RWPE1 (cell line): ENCODE results near the gene PACC1.

Source experiments
- CTCF ChIA-PET: fragments of 350-600 bp; sonication (Branson Sonifier 250); formaldehyde crosslinking; extraction: SDS; loops from one replicate; lab custom pipeline; 2021; lab: Yijun Ruan, JAX
- POLR2A ChIA-PET: fragments of 400-600 bp; formaldehyde crosslinking; extraction: SDS; loops from one replicate; lab custom pipeline; 2020; ENCODE audit warnings: antibody characterized with exemption; ENCODE audit not compliant: low non-redundant PET; lab: Yijun Ruan, JAX
- DNase-seq: peaks from one replicate; pipeline ENCODE4 v3.0.0; 2012; ENCODE audit warnings: low spot score
- H3K27ac ChIP-seq: fragments of 450-650 bp; 2 replicates; pipeline ENCODE4 v1.5.1; 2017
- TF ChIP-seq, protein P1 (sequence below): fragments of 450-650 bp; conservative IDR thresholded peaks from 2 replicates; pipeline ENCODE4 v1.5.1; 2017; ENCODE audit warnings: low read depth, mild to moderate bottlenecking

The PACC1 gene

DNA sequence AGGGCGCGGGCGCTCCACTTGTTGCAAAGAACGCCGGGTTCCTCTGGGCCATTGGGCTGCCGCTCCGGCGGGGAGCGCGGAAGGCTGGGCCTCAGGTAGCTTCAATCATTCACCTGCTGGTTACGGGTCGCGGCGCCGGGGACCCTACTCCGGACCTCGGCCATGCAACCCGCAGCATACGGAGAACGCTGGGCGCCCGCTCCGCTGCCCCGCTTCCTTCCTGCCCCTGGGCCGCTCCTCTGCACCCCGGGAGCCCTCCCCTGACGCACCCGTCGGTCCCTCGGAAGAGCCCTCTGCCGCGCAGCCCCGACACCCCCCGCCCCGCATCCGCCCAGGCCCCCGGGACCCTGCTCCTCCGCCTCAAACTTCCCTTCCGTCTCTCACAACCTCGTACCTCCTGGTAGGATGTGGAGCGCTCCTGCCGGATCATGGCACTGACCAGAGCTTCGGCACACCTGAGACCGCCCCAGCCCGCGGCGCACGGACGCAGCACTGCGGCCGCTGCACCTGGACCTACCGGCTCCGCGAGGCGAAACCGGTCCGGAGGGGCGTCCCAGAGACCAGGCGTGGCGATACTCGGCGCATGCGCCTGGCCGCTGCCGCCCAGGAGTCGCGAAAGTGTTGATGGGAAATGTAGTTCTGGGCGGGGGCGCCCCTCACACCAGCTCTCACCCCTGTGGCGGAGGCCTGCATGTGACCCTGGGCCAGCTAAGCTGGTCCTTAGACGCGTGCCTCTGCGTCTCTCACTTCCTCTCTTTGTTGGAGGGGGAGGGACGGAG is at the start of gene PACC1:
Gene PACC1, minus strand, starts transcription at position 559 of the 779 bp plus-strand sequence. Its CDS starts 129 bp downstream, at position 430.
- POLR2A ChIA-PET: no interaction called here
- DNase-seq: peak; percentile 96
- peak within 1 kb of the TSS; percentile 54 for H3K27ac ChIP-seq
- TF ChIP-seq, protein P1, sequence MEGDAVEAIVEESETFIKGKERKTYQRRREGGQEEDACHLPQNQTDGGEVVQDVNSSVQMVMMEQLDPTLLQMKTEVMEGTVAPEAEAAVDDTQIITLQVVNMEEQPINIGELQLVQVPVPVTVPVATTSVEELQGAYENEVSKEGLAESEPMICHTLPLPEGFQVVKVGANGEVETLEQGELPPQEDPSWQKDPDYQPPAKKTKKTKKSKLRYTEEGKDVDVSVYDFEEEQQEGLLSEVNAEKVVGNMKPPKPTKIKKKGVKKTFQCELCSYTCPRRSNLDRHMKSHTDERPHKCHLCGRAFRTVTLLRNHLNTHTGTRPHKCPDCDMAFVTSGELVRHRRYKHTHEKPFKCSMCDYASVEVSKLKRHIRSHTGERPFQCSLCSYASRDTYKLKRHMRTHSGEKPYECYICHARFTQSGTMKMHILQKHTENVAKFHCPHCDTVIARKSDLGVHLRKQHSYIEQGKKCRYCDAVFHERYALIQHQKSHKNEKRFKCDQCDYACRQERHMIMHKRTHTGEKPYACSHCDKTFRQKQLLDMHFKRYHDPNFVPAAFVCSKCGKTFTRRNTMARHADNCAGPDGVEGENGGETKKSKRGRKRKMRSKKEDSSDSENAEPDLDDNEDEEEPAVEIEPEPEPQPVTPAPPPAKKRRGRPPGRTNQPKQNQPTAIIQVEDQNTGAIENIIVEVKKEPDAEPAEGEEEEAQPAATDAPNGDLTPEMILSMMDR: no peak
- CTCF ChIA-PET: interaction anchor here (1.3 kb wide), 1 partner anchor 42 kb away, joined by 3 read pairs; no protein-coding TSS in a partner anchor

DNA sequence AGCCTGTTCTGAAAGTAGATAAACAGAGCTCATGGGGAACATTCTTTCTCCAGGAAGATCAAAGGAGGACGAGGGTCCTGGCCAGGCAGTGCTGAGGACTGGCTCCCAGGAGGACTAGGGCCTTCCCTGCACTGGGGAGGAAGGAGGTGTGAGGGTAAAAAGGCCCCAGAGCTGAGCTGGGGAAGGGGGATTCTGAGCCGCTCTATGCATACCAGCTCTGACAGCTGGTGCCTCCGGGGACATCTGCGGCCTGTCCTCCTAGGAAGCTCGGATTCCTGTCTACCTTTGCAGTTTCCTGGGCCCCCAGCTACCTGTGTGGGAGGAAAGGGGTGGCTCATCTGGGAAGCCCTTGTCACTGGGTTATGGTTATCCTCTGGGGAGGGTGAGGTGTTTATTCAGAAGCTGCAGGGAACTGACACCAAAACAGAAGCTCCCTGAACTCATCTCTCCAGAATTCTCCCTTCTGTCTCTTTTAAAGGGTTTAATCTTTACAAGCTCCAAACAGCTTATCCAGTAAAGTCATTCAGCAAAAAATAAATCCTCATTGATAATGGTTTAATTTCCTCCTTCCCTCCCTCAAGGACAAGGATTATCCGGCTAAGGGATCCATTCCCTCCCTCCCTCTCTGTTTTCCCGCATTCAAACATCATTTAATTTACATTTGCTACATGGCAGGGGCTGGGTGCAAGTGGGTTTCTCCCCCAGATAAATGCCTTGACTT is 49.0 kb upstream of the PACC1 start:
- TF ChIP-seq, protein P1: no peak
- no peak for DNase-seq
- no peak overlapping the region for H3K27ac ChIP-seq
- ChIA-PET POLR2A (interaction anchor here (0.6 kb wide), 1 partner anchor 1911 kb away, joined by 3 read pairs; no protein-coding TSS in a partner anchor), CTCF (interaction anchor here (1.6 kb wide), 1 partner anchor 401 kb away, joined by 3 read pairs; no protein-coding TSS in a partner anchor)

DNA sequence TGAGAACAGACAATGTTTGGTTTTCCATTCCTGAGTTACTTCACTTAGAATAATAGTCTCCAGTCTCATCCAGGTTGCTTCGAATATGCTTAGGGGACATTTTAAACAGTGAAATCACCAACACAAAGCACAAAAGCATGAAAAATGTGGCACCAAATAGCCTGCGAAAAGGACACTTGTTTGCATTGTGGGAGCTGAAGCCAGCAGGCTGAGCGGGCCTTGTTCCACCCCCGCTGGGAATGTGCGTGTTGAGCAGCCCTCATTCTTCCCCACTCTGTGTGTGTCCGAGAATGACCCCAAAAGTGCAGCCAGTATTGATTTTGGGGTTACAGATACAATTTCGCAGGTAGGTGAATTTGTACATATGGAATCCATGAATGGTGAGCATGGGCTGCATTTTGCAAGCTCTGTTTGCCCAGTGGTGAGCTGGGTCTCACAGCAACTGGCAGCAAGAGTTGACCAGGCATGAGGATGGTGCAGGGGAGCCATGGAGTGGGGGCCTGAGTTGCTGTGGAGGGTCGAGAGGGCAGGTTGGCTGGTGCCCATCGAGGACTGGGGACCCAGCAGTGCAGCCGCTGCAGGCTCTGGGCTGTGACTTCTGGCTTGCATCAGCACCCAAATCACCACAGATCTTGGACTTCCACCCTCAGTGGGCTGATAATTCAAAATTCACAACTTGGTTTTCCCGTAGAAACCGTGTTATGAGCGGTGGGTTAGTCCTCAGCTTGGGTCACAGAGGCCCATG is 47.4 kb upstream of the PACC1 start:
- H3K27ac ChIP-seq: no peak overlapping the region
- TF ChIP-seq, protein P1: no peak
- ChIA-PET CTCF (interaction anchor here (0.6 to 1.6 kb wide), 2 partner anchors 172 to 400 kb away, joined by 3 read pairs; no protein-coding TSS in a partner anchor), POLR2A (no interaction called here)
- no peak for DNase-seq

DNA sequence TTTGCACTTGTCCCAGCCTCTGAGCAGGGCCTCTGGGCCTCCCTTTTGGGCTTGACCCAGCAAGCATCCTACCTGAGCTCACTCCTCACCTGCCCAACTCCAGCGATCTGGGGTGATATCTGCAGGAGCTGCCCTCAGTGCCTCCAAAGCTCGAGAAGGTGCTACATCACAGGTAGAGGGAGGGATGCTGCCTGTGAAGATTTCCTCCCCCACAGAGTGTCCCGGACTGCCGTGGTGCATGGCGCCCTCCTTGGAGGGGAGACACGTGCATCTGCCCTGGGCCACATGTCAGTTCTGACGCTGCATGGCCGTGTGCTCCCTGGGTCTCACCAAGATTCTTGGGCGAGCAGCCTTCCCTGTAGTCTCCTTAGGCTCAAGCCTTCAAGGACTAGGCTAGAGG is 45.7 kb upstream of the PACC1 start:
- DNase-seq: no peak
- CTCF ChIA-PET: no interaction called here
- TF ChIP-seq, protein P1: no peak
- no peak overlapping the region for H3K27ac ChIP-seq
- POLR2A ChIA-PET: no interaction called here

DNA sequence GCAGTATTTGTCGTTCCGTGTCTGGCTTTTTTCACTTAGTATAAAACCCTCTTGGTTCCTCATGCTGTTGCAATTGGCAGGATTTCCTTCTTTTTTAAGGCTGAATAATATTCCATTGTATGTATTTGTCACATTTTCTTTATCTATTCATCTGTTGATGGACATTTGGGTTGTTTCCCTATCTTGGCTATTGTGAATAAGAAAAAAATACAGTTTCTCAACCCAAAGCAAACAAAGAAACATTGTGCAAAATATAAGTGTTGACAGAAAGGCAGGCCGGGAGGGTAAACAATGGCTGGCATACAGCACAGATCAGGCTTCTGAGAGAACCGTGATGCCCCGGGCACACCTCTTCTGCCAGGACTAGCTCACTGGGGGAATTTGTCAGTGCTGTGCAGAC is 45.0 kb upstream of the PACC1 start:
- TF ChIP-seq, protein P1: no peak
- CTCF ChIA-PET: no interaction called here
- no peak overlapping the region for H3K27ac ChIP-seq
- POLR2A ChIA-PET: no interaction called here
- DNase-seq: no peak

DNA sequence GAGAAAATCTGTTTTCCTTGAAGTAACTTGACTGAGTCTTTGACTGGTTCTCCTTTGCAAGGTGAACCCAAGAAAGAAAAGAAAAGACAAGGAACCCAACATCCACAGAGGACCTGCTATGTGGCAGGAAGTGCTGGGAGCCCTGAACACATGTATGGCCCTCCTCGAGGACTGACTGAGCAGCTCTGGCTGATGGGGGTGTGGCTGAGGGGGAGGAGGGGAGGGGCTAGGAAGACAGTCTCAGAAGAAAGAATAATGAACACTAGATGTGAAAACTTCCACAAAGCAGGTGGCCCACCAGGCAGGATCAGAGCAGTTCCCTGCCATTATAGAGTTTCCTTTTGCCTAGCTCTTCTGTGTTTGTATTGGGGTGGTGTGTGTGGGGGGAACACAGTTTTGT is 44.1 kb upstream of the PACC1 start:
- ChIA-PET CTCF (interaction anchor here (0.7 to 4.7 kb wide), 3 partner anchors 124 to 389 kb away, joined by 3 to 53 read pairs (median 4); no protein-coding TSS in a partner anchor), POLR2A (no interaction called here)
- DNase-seq: no peak
- no peak overlapping the region for H3K27ac ChIP-seq
- TF ChIP-seq, protein P1: no peak
